DMS153 treated with DMSO at 0.1 percent for 48 hours (cell line): ENCODE results near the gene FOXL3.

ENCODE experiments used
- DNase-seq: peaks from one replicate; lab custom pipeline; 2025; ENCODE audit not compliant: unreplicated experiment; lab: John Stamatoyannopoulos, UW

Gene FOXL3

DNA sequence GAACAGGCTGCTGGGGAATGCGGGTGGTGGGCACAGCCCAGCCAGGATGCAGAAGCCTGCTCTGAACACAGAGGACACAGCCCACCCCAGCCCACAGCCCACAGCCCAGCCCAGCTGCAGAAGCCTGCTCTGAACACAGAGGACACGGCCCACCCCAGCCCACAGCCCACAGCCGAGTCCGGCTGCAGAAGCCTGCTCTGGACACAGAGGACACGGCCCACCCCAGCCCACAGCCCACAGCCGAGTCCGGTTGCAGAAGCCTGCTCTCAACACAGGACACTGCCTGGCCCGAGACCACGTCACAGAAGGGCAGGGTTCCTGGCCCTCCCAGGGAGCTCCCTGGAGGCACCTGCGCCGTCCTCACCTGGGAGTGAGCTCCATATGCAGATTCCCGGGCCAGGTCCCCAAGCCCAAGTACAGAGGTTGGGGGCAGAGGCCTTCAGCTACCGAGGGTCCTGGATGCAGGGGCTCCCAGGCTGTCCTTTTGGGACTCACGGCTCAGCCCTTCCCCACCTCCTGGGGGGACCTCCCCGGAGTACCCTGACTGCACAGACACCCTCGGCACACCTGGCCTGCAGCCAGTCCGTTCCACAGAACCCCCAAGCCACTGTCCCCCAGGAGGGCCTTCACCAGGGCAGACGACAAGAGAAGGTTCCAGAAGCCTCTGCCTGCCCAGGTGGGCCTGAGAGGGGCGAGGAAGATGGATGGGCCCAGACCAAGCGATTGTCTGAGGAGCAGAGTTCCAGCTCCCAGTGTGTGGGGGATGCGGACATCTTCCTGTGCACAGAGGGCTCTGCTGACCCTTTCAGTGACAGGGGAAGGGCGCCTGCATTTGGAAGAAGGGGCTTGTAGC is 23.7 kb upstream of the FOXL3 start:
- DNase-seq = no peak

GRCh38 chr7:266851-267840 is 22.8 kb upstream of the FOXL3 start:
- no peak for DNase-seq

DNA sequence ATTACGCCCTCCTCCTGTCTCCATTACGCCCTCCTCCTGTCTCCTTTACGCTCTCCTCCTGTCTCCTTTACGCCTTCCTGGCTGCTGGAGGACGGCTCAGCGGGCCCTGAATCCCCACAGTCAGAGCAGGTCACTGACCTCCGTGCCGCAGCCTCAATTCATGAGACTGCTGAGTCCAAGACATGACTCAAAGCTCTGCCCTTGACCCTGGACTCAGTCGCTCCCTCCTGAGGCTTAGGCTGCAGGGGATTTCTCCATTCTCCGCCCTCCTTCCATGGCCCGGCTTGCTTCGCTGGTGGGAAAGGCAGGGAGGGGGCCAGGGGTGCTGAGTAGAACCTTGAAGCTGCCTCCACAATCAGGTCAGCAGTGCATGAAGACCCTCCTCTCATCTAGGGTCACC is 21.0 kb upstream of the FOXL3 start:
- DNase-seq = no peak

GRCh38 chr7:269721-270120 is 20.2 kb upstream of the FOXL3 start:
- no peak for DNase-seq

DNA sequence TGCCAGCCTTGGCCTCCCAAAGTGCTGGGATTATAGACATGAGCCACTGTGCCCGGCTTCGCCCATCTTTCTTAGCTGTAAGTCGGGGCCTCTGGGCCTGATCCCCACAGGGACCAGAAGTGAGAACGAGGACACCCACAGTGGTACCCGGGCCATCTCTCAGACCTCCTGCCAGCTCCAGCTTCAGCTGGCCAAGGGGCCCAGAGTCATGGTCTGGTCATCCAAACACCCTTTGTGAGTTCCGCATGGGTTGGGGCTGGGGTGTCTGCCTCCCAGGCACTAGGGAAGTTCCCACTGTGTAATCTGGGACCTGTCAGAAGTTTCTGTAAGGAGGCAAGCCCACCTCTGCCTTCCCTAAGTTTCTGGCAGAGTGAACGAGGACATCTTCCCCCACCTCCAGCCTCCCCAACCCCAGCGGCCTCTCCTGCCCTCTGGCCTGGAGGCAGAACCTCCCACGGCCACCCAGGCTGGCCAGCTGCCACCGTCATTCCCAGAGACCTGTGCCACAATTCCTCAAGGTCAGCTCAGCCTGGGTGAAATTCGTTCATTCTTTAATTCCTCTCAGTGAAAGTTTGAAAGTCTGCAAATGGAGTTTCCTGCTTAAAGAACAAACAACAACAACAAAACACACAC is 19.5 kb upstream of the FOXL3 start:
- DNase-seq = no peak

DNA sequence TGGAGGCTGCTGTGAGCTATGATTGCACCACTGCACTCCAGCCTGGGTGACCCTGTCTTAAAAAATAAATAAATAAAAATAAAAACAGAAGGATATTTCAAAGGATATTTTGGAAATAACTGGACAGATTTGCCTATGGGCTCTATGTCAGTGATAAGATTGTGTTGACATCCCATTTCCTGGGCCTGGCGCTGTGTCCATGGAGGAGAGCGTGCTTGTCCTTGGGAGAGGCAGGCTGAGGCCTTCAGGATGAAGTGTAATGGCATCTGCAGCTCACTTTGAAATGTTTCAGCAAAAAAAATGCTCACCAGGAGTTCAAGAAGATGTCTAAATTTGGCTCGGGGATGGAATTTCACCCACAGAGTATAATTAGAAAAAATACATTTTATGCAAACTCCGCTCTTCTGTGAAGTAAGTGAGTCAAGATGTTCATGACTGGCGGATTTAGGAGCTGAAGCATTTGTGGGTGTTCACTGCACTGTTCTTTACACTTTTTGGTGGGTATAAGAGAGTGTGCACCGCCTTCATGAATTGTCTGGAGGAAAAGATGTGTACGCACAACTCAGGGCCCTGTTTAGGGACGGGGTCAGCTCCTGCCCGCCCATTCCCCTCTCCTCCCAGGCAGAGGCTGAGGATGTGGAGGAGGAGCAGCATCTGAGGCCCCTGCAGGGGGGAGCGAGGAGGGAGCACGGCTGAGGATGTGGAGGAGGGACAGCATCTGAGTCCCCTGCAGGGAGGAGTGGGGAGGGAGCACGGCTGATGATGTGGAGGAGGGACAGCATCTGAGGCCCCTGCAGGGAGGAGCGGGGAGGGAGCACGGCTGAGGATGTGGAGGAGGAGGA is 18.5 kb upstream of the FOXL3 start:
- DNase-seq = no peak

- DNase-seq = no peak
Observed at GRCh38 chr7:272108-272615, 17.8 kb upstream of the FOXL3 start.

- DNase-seq = no peak
Observed at GRCh38 chr7:272631-273030, 17.3 kb upstream of the FOXL3 start.

DNA sequence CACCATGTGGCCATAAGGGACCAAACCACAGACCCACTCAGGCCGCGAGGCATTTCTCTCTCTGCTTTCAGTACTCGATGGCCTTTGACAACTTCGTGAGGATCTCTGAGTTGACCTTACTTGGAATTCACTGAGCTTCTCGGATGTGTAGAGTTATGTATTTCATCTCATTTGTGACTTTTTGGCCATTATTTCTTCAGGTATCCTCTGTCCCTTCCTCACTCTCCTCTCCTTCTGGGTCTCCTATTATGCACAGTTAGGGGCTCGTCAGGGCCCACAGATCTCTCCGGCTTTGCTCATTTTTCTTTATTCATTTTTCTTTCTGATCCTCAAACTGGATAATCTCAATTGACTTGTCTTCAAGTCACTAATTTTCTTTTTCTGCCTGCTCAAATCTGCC is 16.6 kb upstream of the FOXL3 start:
- DNase-seq = no peak

DNA sequence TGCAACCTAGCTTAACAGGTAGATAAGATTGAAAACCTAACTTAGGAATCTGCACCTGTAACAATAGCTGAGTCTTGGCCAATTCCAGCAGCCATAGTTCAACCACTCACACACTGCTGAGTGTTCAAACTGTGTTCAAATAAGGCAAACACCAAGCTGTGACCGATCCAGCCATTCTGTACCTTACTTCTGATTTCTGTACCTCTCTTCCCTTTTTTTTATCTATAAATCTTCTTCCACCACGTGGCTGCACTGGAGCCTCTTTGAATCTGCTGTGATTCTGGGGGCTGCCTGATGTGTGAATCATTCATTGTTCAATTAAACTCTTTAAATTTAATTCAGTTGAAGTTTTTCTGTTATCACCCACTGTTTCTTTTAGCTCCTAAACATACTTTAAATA is 15.7 kb upstream of the FOXL3 start:
- DNase-seq = no peak

- no peak for DNase-seq
Observed at GRCh38 chr7:276230-276835, 13.6 kb upstream of the FOXL3 start.

GRCh38 chr7:277228-277627 is 12.7 kb upstream of the FOXL3 start:
- no peak for DNase-seq

DNA sequence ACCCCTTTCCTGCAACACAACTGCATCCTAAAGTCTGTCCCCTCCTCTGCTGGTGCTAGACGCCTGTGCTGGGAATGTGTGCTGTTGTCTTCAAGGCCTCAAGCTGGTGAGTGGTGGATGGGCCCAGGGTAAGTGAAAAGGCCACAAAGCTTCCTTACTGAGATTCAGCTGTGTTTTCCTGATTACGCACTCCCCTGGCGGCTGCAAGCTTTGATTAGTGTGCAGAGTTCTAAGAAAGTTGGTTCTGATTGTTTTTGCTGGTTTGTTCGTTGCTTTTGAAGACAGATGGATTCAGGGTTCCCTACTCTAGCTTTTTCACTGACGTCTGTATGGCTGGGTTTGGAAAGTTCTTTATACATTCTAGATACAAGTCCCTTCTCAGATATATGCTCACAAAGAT is 11.9 kb upstream of the FOXL3 start:
- DNase-seq = no peak

DNA sequence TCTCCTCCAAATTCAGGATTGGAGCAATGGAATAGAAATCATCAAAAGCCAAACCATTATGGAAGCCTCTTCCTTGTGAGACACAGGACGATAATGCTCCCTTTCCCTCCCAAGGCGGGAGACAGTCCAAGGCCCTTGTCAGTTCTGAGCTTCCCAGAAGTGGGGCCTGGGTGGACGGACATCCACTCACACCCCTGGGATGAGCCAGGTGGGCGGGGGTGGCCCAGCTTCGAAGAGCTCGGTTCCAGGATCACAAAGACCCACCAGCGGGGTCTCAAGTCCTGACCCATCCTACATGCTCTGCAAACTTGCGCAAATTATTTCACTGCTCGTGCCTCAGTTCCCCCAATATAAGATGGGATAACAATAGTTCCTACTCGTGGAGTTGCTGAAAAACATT is 10.1 kb upstream of the FOXL3 start:
- no peak for DNase-seq

DNA sequence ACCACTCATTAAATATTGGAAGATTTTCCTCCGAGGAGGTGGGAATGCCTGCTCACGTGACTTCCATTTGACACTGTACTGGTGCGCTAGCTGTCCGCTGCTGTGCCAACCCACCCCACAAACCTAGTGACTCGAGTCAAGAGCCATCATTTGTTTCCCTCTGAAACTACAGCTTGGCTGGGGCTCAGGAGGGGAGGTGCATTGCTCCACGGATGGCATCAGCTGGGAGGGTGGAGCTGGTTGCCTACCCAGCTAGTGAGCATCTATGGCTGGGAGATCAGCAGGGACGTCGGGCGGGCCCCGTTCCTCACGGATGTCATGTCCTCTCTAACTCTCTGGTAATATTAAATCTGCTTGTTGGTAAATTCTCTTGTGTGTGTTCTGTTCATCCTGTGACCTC is 9.5 kb upstream of the FOXL3 start:
- DNase-seq = no peak

DNA sequence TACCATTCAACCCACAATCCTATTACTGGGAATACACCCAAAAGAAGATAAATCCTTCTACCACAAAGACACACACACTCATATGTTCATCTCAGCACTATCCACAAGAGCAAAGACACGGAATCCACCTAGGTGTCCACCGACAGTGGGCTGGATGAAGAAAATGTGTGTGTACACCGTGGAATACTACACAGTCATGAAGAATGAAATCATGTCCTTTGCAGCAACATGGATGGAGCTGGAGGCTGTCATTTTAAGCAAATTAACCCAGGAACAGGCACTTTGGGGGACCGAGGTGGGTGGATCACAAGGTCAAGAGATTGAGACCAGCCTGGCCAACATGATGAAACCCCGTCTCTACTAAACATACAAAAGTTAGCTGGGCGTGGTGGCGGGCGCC is 8.3 kb upstream of the FOXL3 start:
- DNase-seq = no peak

DNA sequence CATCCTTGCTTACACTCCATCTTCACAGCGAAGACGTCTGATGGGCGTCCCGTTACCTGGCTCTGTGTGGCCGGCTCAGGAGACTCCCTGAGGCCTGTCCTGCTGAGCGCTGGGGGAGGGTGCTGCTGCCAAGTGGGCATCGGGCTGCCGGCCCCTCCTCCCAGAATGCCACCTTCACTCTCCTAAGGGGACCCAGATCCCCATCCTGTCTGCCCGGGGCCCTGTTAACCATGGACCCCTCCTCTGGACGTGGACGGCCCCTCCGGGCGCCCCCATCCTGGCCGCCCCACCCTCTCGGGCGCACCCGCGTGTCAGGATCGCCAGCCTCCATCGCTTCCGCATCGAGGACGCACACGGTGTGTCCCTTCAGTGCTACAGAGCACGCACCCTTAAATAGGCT is 7.3 kb upstream of the FOXL3 start:
- no peak for DNase-seq

DNA sequence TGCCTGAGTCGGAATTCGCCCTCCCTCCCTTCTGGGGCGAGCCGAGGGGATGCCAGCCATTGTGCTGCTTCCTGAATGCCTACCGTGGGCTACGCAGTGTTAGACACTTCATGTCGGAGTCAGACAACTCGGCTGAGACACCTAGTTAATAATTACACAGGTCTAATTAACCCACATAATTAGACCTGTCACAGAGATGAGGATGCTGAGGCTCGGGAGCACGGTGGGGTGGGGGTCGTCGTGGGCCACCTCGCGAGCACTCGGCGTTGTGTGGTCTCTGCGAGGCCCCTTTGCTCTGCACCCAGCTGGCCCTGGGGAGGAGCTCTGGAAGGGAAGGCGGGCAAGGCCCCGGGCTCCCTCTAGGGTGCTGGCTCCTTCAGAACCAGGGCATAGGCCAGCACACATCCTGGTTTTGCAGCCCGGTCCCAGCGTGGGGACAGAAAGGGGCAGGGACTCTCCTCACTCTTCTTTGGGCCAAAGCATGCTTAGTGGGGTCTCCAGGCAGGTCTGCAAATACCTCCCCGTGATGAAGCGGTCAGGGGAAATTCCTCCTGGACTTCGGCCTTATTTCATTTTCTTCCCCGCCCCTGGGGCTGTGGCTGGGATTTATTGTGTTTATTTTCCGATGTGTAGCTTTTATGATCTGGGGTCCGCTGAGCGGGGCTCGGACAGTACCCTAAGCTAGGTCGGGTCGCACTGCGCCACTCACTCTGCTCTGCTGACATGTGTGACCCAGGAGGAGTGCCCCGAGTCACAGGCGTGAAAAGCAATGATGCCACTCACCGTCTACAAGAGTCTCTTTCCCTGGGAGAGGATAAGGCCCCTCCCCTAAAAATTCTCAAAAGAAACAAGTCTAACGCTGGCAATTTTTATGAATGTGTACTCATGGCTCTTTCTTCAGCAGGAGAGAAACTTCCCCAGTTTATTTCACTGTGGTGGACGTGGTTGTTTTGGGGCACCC is 4.9 kb upstream of the FOXL3 start:
- no peak for DNase-seq

GRCh38 chr7:285731-286130 is 4.2 kb upstream of the FOXL3 start:
- DNase-seq = no peak
